HCT116 (cell line): ENCODE measurements around the gene DNALI1. TPM values are rescaled to one million over a fixed set of nuclear protein-coding genes. Genes with fewer than 3 reads are reported as not detected.

Experiments
- total RNA-seq: library from RNA; stranded (reverse); gene quantifications from one replicate; pipeline ENCODE4 v1.2.1, GENCODE V29; 2021; ENCODE audit not compliant: unreplicated experiment

DNALI1 gene
- total RNA-seq, 1 experiment from 2014 or later: 0.64 TPM

Other genes starting within 250 kb of the DNALI1 start
- gene ZC3H12A, start 82.4 kb upstream of the DNALI1 start, total RNA-seq: 10.6 TPM
- 50.3 TPM for gene MEAF6, start 42.2 kb upstream of the DNALI1 start, total RNA-seq
- gene SNIP1, start 2.6 kb upstream of the DNALI1 start, total RNA-seq: 18.8 TPM
- 79.2 TPM for gene GNL2, start 39.0 kb downstream of the DNALI1 start, total RNA-seq
- 0.15 TPM for gene RSPO1, start 78.0 kb downstream of the DNALI1 start, total RNA-seq
- 51.7 TPM for gene CDCA8, start 135.6 kb downstream of the DNALI1 start, total RNA-seq
- gene EPHA10, start 208.2 kb downstream of the DNALI1 start, total RNA-seq: 6.5 TPM
- 17.3 TPM for gene MANEAL, start 236.9 kb downstream of the DNALI1 start, total RNA-seq